ENCODE measurements around the gene DPP3.

The DPP3 gene

GRCh38 chr11:66477263-66478201 is 2.7 kb upstream of the DPP3 start (continued):
- no peak for TF ChIP-seq ZNF148 (tag by site-specific recombination; IDR thresholded peaks at IDR 0.05; ENCODE audit: borderline replicate concordance)
- TF ChIP-seq SCRT2 (tag by site-specific recombination; IDR thresholded peaks at IDR 0.05), result peak; percentile 56; the same call in 1 of the 2 replicates

- Histone ChIP-seq H3K27ac (ENCODE audit: extremely low read depth, low read depth, low read length) (no peak overlapping the region), H3K4me3 (ENCODE audit: low read depth, low read length) (peak overlapping the region; percentile 73), H3K9me3 (ENCODE audit: control insufficient read depth, insufficient read depth, low read depth, low read length) (no peaks in the 10 kb centered on the region), H3K4me1 (ENCODE audit: control insufficient read depth, insufficient read depth, low read length) (no peaks in the 10 kb centered on the region), H3K36me3 (ENCODE audit: control insufficient read depth in 2 of 2, insufficient read depth in 1 of 2, low read length in 2 of 2) (peaks cover 0 to 29% of the 10 kb centered on the region in 2 experiments; a peak in 2 of 3 replicates)
- ChIA-PET CTCF (interaction anchor here (0.6 to 2.6 kb wide), 9 partner anchors 10 to 230 kb away, joined by 3 to 20 read pairs (median 3); partner anchors contain the start of genes MRPL11 and RBM4B), POLR2A (interaction anchor here (1.4 to 3.6 kb wide), 4 partner anchors 10 to 199 kb away, joined by 3 to 64 read pairs (median 20); partner anchors contain the start of genes MRPL11, PELI3, RBM4B and YIF1A)
- TF ChIP-seq TRIM28 (IDR thresholded peaks at IDR 0.05; ENCODE audit: borderline replicate concordance, low read length) (no peak), ZNF670 (tag by site-specific recombination; IDR thresholded peaks at IDR 0.05; ENCODE audit: low read depth) (no peak), ZFHX2 (tag by site-specific recombination; conservative IDR thresholded peaks at IDR 0.05) (no peak), ZNF529 (tag by site-specific recombination; IDR thresholded peaks at IDR 0.05; ENCODE audit: insufficient replicate concordance) (no peak), ZBTB20 (tag by site-specific recombination; IDR thresholded peaks at IDR 0.05) (no peak), ZFP69B (tag by site-specific recombination; IDR thresholded peaks at IDR 0.05) (no peak), CTCF (tag by site-specific recombination; IDR thresholded peaks at IDR 0.05) (peak; percentile 54; the same call in 1 of the 2 replicates), ZNF701 (tag by site-specific recombination; IDR thresholded peaks at IDR 0.05) (no peak), ZSCAN16 (tag by site-specific recombination; IDR thresholded peaks at IDR 0.05) (no peak), ZNF621 (tag by site-specific recombination; IDR thresholded peaks at IDR 0.05) (no peak), KLF10 (tag by site-specific recombination; IDR thresholded peaks at IDR 0.05) (no peak), SCRT2 (tag by site-specific recombination; IDR thresholded peaks at IDR 0.05) (0 out of 2 replicates have a peak, but pooled peaks have one; percentile 20), ZNF488 (tag by site-specific recombination; IDR thresholded peaks at IDR 0.05) (no peak), ZNF138 (tag by site-specific recombination; IDR thresholded peaks at IDR 0.05; ENCODE audit: borderline replicate concordance) (no peak), ZNF654 (tag by site-specific recombination; IDR thresholded peaks at IDR 0.05; ENCODE audit: low read depth) (peak; percentile 33; the same call in 1 of the 2 replicates), ZNF513 (tag by site-specific recombination; IDR thresholded peaks at IDR 0.05) (no peak), ZNF518A (tag by site-specific recombination; conservative IDR thresholded peaks at IDR 0.05; ENCODE audit: low read depth) (no peak), KLF16 (tag by site-specific recombination; IDR thresholded peaks at IDR 0.05) (no peak), ZNF560 (tag by site-specific recombination; IDR thresholded peaks at IDR 0.05; ENCODE audit: borderline replicate concordance) (no peak), ZNF747 (tag by site-specific recombination; IDR thresholded peaks at IDR 0.05) (no peak), ZEB2 (tag by site-specific recombination; IDR thresholded peaks at IDR 0.05) (peak; percentile 76)
These were observed 1.4 kb upstream of the DPP3 start for GRCh38 chr11:66478729-66479393.
